ENCODE data around the gene ASTN2. TPM values are rescaled to one million over a fixed set of nuclear protein-coding genes. Genes with fewer than 3 reads are reported as not detected.

Gene ASTN2
- polyA plus RNA-seq, 1 experiment, result 6.6 TPM

DNA sequence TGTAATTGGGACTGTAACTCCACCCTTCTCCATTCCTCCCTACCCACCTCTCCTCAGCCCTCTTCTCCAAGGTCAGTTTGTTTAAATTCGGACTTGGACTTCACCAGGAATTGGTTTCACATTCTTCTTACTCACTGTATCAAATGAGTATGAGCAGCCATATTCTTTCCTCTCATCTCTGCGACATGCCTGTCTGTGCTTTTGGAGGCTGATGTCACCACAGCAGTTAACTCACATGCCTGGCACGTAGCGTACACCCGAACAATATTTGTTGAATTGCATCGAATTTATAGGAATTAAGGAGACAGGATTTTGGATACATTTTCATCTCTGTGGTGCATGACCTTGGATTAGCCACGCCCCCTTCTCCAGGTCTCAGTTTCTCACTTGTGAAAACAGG is 291.1 kb downstream of the ASTN2 start:
- CTCF ChIA-PET, result no interaction called here
- no peak overlapping the region for H3K27ac ChIP-seq (ENCODE audit: low read depth, low read length)
- no peak for DNase-seq (ENCODE audit: low read depth, low spot score)
- H3K27me3 ChIP-seq (ENCODE audit: control insufficient read depth, insufficient read depth, low read length), result no peaks in the 10 kb centered on the region
- POLR2A ChIA-PET, result no interaction called here
- H3K4me3 ChIP-seq (ENCODE audit: low read depth, low read length), result no peak overlapping the region
- no peaks in the 10 kb centered on the region; the same call in 1 of the 2 replicates for H3K9me3 ChIP-seq (ENCODE audit: control insufficient read depth, insufficient read depth, low read length)
- TF ChIP-seq, protein P1, sequence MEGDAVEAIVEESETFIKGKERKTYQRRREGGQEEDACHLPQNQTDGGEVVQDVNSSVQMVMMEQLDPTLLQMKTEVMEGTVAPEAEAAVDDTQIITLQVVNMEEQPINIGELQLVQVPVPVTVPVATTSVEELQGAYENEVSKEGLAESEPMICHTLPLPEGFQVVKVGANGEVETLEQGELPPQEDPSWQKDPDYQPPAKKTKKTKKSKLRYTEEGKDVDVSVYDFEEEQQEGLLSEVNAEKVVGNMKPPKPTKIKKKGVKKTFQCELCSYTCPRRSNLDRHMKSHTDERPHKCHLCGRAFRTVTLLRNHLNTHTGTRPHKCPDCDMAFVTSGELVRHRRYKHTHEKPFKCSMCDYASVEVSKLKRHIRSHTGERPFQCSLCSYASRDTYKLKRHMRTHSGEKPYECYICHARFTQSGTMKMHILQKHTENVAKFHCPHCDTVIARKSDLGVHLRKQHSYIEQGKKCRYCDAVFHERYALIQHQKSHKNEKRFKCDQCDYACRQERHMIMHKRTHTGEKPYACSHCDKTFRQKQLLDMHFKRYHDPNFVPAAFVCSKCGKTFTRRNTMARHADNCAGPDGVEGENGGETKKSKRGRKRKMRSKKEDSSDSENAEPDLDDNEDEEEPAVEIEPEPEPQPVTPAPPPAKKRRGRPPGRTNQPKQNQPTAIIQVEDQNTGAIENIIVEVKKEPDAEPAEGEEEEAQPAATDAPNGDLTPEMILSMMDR (IDR thresholded peaks at IDR 0.05; ENCODE audit: low read depth, low read length), result no peak

DNA sequence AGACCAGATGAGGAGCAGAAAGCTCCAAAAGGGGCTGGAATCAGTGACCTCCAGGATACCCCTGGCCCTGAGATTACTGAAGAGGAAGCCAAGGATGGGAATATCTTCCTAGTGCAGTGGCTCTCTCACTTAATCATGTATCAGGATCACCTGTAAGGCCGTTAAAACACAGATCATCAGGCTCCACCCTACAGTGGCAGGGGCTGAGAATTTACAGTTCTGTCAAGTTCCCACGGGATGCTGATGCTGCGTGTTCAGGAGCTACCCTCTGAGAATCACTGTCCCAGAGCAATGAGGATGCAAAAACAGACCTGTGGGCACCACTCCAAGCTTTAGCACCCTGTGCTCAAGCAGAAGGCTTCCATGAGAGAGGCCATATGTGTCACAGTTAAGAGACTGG is 291.9 kb downstream of the ASTN2 start:
- Histone ChIP-seq H3K27ac (ENCODE audit: low read depth, low read length) (no peak overlapping the region), H3K4me3 (ENCODE audit: low read depth, low read length) (no peak overlapping the region), H3K9me3 (ENCODE audit: control insufficient read depth, insufficient read depth, low read length) (no peaks in the 10 kb centered on the region; the same call in 1 of the 2 replicates), H3K27me3 (ENCODE audit: control insufficient read depth, insufficient read depth, low read length) (no peaks in the 10 kb centered on the region)
- DNase-seq (ENCODE audit: low read depth, low spot score), result no peak
- ChIA-PET POLR2A (no interaction called here), CTCF (no interaction called here)
- TF ChIP-seq, protein P1 (IDR thresholded peaks at IDR 0.05; ENCODE audit: low read depth, low read length), result no peak

DNA sequence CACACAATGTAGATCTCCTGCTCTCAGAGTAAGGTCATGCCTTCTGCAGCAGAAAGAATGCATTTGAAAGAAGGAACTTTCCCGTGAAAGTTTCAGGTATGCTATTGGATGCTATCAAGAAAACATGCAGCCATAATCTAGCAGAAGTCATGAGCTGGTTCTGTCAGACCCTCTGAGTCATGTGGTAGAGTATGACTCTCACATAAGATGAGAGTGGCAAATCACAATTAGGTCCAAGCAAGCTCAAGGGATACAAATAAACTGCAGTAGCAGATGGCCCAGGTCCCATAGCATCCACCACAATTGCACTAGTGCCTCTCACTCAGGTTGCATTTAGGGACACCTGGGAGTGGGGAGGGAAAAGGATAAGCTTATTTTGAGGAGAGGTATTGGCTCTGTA is 292.8 kb downstream of the ASTN2 start:
- Histone ChIP-seq H3K9me3 (ENCODE audit: control insufficient read depth, insufficient read depth, low read length) (no peaks in the 10 kb centered on the region), H3K27me3 (ENCODE audit: control insufficient read depth, insufficient read depth, low read length) (no peaks in the 10 kb centered on the region), H3K4me3 (ENCODE audit: low read depth, low read length) (no peak overlapping the region), H3K27ac (ENCODE audit: low read depth, low read length) (no peak overlapping the region)
- ChIA-PET POLR2A (no interaction called here), CTCF (no interaction called here)
- TF ChIP-seq, protein P1 (IDR thresholded peaks at IDR 0.05; ENCODE audit: low read depth, low read length), result no peak
- DNase-seq (ENCODE audit: low read depth, low spot score), result no peak

DNA sequence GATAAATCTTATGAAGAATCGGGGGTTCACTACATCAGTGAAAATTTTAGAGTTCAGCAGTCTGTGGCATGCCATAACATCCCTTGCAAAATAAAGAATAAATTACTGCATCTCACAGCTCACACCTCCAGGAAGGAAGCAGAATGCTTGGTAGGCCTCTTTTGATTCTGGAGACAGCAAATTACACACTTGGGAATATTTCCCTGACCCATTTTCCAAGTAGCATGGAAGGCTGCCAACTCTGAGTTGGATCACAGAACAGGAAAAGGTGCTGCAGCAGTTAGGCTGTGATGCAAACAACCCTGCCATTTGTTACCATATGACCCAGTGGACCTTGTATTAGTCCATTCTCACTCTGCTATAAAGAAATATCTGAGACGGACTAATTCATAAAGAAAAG is 293.5 kb downstream of the ASTN2 start:
- TF ChIP-seq, protein P1 (IDR thresholded peaks at IDR 0.05; ENCODE audit: low read depth, low read length), result no peak
- no peaks in the 10 kb centered on the region for H3K9me3 ChIP-seq (ENCODE audit: control insufficient read depth, insufficient read depth, low read length)
- no peak overlapping the region for H3K27ac ChIP-seq (ENCODE audit: low read depth, low read length)
- H3K27me3 ChIP-seq (ENCODE audit: control insufficient read depth, insufficient read depth, low read length), result no peaks in the 10 kb centered on the region
- CTCF ChIA-PET, result no interaction called here
- POLR2A ChIA-PET, result no interaction called here
- H3K4me3 ChIP-seq (ENCODE audit: low read depth, low read length), result no peak overlapping the region
- DNase-seq (ENCODE audit: low read depth, low spot score), result no peak

DNA sequence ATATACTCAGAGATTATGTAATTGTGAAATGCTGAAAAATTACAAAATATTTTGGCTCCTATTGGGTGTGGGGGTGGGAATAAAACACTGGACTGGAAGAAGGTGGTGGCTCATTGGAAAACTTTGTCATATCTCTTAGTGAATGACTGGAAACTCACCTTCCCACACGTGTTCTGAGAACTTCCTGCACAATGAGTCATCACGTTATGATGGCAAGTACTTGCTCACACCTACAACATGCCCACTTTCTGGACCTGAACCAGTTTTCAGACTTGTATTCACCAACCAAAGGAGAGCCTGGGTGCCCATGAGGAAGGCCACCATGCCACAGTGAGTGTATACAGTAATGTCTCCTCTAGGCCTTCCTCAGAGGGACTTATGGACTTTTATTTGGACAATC is 294.8 kb downstream of the ASTN2 start:
- TF ChIP-seq, protein P1 (IDR thresholded peaks at IDR 0.05; ENCODE audit: low read depth, low read length), result no peak
- Histone ChIP-seq H3K27ac (ENCODE audit: low read depth, low read length) (no peak overlapping the region), H3K9me3 (ENCODE audit: control insufficient read depth, insufficient read depth, low read length) (no peaks in the 10 kb centered on the region), H3K4me3 (ENCODE audit: low read depth, low read length) (no peak overlapping the region), H3K27me3 (ENCODE audit: control insufficient read depth, insufficient read depth, low read length) (no peaks in the 10 kb centered on the region)
- POLR2A ChIA-PET, result no interaction called here
- no peak for DNase-seq (ENCODE audit: low read depth, low spot score)
- CTCF ChIA-PET, result no interaction called here

Data from AG04450 (cell line).